ENCODE results near the gene DEPDC4.

DEPDC4 gene

GRCh38 chr12:100211698-100212097 lies 55.2 kb downstream of the DEPDC4 start:
- DNase-seq: no peak

GRCh38 chr12:100208834-100209233 lies 58.0 kb downstream of the DEPDC4 start:
- no peak for DNase-seq

- DNase-seq: no peak
Measured at GRCh38 chr12:100207311-100207710, 59.6 kb downstream of the DEPDC4 start.

- no peak for DNase-seq
Measured at GRCh38 chr12:100201604-100202423, 65.1 kb downstream of the DEPDC4 start.

GRCh38 chr12:100200463-100201181 lies 66.3 kb downstream of the DEPDC4 start, which contains the start of gene ACTR6:
Gene ACTR6 (plus strand): TSS chr12:100200815. CDS start chr12:100200852, 37 bp downstream.
- peak; percentile 88 for DNase-seq

GRCh38 chr12:100199347-100200149 lies 67.3 kb downstream of the DEPDC4 start:
- peak; percentile 53 for DNase-seq

GRCh38 chr12:100199023-100199346 lies 67.9 kb downstream of the DEPDC4 start:
- no peak for DNase-seq

- DNase-seq: no peak
Measured at GRCh38 chr12:100197486-100197885, 69.4 kb downstream of the DEPDC4 start.

- no peak for DNase-seq
Measured at GRCh38 chr12:100193085-100193484, 73.8 kb downstream of the DEPDC4 start.
